Measurements from ENCODE around the gene SLC8A1. TPM values are rescaled to one million over a fixed set of nuclear protein-coding genes. Genes with fewer than 3 reads are reported as not detected.
A peak's percentile ranks its signal among the peaks of the same experiment; 100 is the strongest.

Gene SLC8A1
- total RNA-seq, 1 donor from 2014 or later: 34.8 TPM

DNA sequence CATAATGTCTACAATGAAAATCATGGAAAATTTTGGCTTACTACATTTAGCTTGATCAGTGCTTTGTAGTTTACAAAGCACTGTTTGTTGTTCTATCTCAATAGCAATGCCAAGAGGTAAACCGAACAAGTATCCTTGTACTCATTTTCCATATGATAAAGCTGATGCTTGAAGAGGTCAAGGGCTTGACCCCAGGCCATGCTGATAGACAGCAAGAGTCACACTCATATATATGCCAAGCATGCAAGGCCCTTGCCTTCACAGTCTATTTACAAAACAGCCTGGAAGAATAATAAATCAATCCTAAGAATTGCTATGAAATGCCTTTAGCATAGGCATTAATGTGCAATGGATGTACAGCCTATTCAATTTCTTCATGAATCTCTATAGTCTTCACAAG lies 71.8 kb downstream of the SLC8A1 start:
- Histone ChIP-seq H3K27me3 (ENCODE audit: insufficient read depth, low read length) (no peaks in the 10 kb centered on the region), H3K36me3 (ENCODE audit: insufficient read depth, low read length) (no peaks in the 10 kb centered on the region), H2AFZ (ENCODE audit: low read depth, low read length) (no peak overlapping the region), H3K27ac (ENCODE audit: low read depth, low read length) (no peak overlapping the region), H3K9ac (ENCODE audit: low read length) (no peak overlapping the region), H3K9me3 (ENCODE audit: insufficient read depth, low read depth, low read length) (peaks cover 3% of the 10 kb centered on the region), H4K20me1 (ENCODE audit: insufficient read depth, low read length) (no peaks in the 10 kb centered on the region), H3K4me2 (ENCODE audit: low read length) (no peak overlapping the region), H3K79me2 (ENCODE audit: insufficient read depth, low read length) (no peaks in the 10 kb centered on the region), H3K4me3 (ENCODE audit: insufficient read depth, low read depth, low read length) (no peak overlapping the region), H3K4me1 (ENCODE audit: insufficient read depth, low read length) (peaks cover 1% of the 10 kb centered on the region)
- TF ChIP-seq, protein P1, sequence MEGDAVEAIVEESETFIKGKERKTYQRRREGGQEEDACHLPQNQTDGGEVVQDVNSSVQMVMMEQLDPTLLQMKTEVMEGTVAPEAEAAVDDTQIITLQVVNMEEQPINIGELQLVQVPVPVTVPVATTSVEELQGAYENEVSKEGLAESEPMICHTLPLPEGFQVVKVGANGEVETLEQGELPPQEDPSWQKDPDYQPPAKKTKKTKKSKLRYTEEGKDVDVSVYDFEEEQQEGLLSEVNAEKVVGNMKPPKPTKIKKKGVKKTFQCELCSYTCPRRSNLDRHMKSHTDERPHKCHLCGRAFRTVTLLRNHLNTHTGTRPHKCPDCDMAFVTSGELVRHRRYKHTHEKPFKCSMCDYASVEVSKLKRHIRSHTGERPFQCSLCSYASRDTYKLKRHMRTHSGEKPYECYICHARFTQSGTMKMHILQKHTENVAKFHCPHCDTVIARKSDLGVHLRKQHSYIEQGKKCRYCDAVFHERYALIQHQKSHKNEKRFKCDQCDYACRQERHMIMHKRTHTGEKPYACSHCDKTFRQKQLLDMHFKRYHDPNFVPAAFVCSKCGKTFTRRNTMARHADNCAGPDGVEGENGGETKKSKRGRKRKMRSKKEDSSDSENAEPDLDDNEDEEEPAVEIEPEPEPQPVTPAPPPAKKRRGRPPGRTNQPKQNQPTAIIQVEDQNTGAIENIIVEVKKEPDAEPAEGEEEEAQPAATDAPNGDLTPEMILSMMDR (IDR thresholded peaks at IDR 0.05; ENCODE audit: insufficient read depth, low read depth, low read length): no peak
- no peak for TF ChIP-seq EZH2 (IDR thresholded peaks at IDR 0.05; ENCODE audit: insufficient read depth, low read length)
- Mint-ChIP-seq H3K4me3 (ENCODE audit: unreplicated experiment) (no peak overlapping the region), H3K27me3 (ENCODE audit: low read depth, unreplicated experiment) (no peaks in the 10 kb centered on the region), H3K9me3 (ENCODE audit: unreplicated experiment) (peaks cover 11% of the 10 kb centered on the region), H3K4me1 (ENCODE audit: low read depth, unreplicated experiment) (peaks cover 9% of the 10 kb centered on the region), H3K36me3 (ENCODE audit: low read depth, unreplicated experiment) (peaks cover 7% of the 10 kb centered on the region), H3K27ac (ENCODE audit: unreplicated experiment) (no peak overlapping the region)
- FAIRE-seq: no peak
- no peak for DNase-seq (ENCODE audit: low read depth)

DNA sequence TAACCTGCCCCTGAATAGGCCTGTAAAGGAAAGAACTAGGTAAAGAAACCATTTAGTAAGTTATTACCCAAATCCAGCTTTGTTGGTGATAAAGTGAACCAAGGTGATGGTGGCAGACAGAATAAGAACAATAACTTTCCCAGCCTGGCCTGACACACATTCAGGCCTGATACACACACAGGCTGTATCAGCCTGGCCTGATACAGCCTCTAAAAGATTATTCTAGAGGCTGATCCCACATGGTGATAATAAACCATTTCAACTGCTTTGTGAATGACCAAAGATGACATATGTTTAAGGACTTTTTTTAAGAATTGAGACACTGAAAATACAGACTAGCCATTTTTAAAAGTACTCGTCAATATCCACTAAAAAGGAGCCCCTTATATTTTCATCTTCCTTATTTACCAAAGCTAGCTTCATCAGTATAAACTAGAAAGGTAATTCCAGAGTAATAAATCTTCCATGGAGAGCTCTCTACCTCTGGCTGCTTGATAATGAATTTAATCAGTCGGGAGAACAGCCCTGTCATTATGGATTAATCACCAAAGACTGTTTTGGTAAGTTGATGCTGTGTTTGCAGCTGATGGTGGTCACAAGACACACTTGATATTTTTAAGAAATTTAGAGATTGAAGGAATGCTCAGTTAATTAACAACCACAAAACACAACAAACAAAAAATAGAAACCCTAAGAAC lies 77.2 kb downstream of the SLC8A1 start:
- DNase-seq (ENCODE audit: low read depth) (no peak), FAIRE-seq (no peak)
- H3K27me3 Mint-ChIP-seq (ENCODE audit: low read depth, unreplicated experiment): no peaks in the 10 kb centered on the region
- no peak overlapping the region for H3K9ac ChIP-seq (ENCODE audit: low read length)
- H3K27ac ChIP-seq (ENCODE audit: low read depth, low read length): no peak overlapping the region
- no peaks in the 10 kb centered on the region for H4K20me1 ChIP-seq (ENCODE audit: insufficient read depth, low read length)
- H3K27ac Mint-ChIP-seq (ENCODE audit: unreplicated experiment): no peak overlapping the region
- H3K4me2 ChIP-seq (ENCODE audit: low read length): no peak overlapping the region
- peaks cover 27% of the 10 kb centered on the region for H3K4me1 ChIP-seq (ENCODE audit: insufficient read depth, low read length)
- H3K4me3 ChIP-seq (ENCODE audit: insufficient read depth, low read depth, low read length): no peak overlapping the region
- H3K36me3 Mint-ChIP-seq (ENCODE audit: low read depth, unreplicated experiment): peaks cover 4% of the 10 kb centered on the region
- H3K9me3 Mint-ChIP-seq (ENCODE audit: unreplicated experiment): no peaks in the 10 kb centered on the region
- H3K4me1 Mint-ChIP-seq (ENCODE audit: low read depth, unreplicated experiment): peaks cover 43% of the 10 kb centered on the region
- no peak overlapping the region for H2AFZ ChIP-seq (ENCODE audit: low read depth, low read length)
- H3K4me3 Mint-ChIP-seq (ENCODE audit: unreplicated experiment): no peak overlapping the region
- no peaks in the 10 kb centered on the region for H3K27me3 ChIP-seq (ENCODE audit: insufficient read depth, low read length)
- no peaks in the 10 kb centered on the region for H3K9me3 ChIP-seq (ENCODE audit: insufficient read depth, low read depth, low read length)
- H3K79me2 ChIP-seq (ENCODE audit: insufficient read depth, low read length): no peaks in the 10 kb centered on the region
- H3K36me3 ChIP-seq (ENCODE audit: insufficient read depth, low read length): no peaks in the 10 kb centered on the region
- TF ChIP-seq, protein P1 (IDR thresholded peaks at IDR 0.05; ENCODE audit: insufficient read depth, low read depth, low read length): no peak

DNA sequence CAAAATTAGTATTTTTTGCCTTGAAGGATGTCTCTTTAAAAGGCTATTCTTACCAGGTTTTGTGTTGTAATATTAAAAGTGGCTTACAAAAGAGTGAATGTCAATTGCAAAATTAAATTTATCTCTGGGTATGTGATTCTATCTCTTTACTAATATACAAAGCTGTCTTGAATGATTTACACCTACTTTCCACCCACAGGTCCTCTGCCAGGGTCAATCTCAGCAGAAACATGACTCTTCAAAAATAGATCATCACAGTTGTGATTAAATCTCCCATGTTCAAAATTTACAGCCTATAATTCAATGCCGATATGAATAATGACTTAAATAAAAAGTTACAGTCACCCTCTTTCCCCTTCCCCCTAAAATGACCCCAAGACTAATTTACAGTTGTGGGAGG lies 78.8 kb downstream of the SLC8A1 start:
- Histone ChIP-seq H3K36me3 (ENCODE audit: insufficient read depth, low read length) (no peaks in the 10 kb centered on the region), H3K79me2 (ENCODE audit: insufficient read depth, low read length) (no peaks in the 10 kb centered on the region), H4K20me1 (ENCODE audit: insufficient read depth, low read length) (no peaks in the 10 kb centered on the region), H2AFZ (ENCODE audit: low read depth, low read length) (no peak overlapping the region), H3K27ac (ENCODE audit: low read depth, low read length) (no peak overlapping the region), H3K4me2 (ENCODE audit: low read length) (no peak overlapping the region), H3K27me3 (ENCODE audit: insufficient read depth, low read length) (no peaks in the 10 kb centered on the region), H3K4me1 (ENCODE audit: insufficient read depth, low read length) (peaks cover 27% of the 10 kb centered on the region), H3K4me3 (ENCODE audit: insufficient read depth, low read depth, low read length) (no peak overlapping the region), H3K9ac (ENCODE audit: low read length) (no peak overlapping the region), H3K9me3 (ENCODE audit: insufficient read depth, low read depth, low read length) (no peaks in the 10 kb centered on the region)
- FAIRE-seq (no peak), DNase-seq (ENCODE audit: low read depth) (no peak)
- Mint-ChIP-seq H3K4me1 (ENCODE audit: low read depth, unreplicated experiment) (peaks cover 51% of the 10 kb centered on the region), H3K27ac (ENCODE audit: unreplicated experiment) (peak overlapping the region; percentile 94), H3K9me3 (ENCODE audit: unreplicated experiment) (no peaks in the 10 kb centered on the region), H3K36me3 (ENCODE audit: low read depth, unreplicated experiment) (no peaks in the 10 kb centered on the region), H3K4me3 (ENCODE audit: unreplicated experiment) (no peak overlapping the region), H3K27me3 (ENCODE audit: low read depth, unreplicated experiment) (no peaks in the 10 kb centered on the region)
- TF ChIP-seq EZH2 (IDR thresholded peaks at IDR 0.05; ENCODE audit: insufficient read depth, low read length): no peak
- TF ChIP-seq, protein P1 (IDR thresholded peaks at IDR 0.05; ENCODE audit: insufficient read depth, low read depth, low read length): no peak

All from astrocyte (in vitro differentiated cells and primary cell).